ENCODE results near the gene ABCC8. TPM values are rescaled to one million over a fixed set of nuclear protein-coding genes. Genes with fewer than 3 reads are reported as not detected.

Gene ABCC8
- total and polyA plus RNA-seq, 2 donors (not counting 3 experiments of a cell fraction or from before 2014, with no cell fraction given): not detected

DNA sequence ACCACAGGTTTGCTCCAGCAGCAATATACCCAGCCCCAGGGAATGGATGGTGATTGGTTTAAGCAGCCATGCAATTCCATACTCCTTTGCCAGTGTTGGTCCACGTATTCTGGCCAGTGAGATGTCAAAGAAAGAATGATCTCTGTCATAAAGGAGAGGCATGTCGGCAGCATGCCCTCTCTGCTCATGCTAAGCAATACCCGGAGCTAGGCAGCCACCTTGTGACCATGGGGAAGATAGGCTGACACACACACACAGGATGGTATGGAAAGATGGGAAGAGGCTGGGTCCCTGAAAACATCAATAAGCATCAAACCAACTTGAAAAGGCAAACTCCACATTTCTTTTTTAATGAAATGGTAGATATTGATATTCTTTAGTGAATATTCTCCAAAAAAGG, 5.1 kb downstream of the ABCC8 start:
- intact Hi-C loops (cut with micrococcal nuclease): no loop called here
- Histone ChIP-seq H3K36me3 (ENCODE audit: control insufficient read depth in 2 of 2, extremely low read depth in 1 of 2, insufficient read depth in 2 of 2, low read length in 2 of 2) (no peaks in the 10 kb centered on the region), H3K79me2 (ENCODE audit: control insufficient read depth, insufficient read depth, low read length) (no peaks in the 10 kb centered on the region), H2AFZ (ENCODE audit: low read depth, low read length) (no peak overlapping the region), H3K27ac (ENCODE audit: insufficient read depth, low read depth, low read length) (no peak overlapping the region), H3K27me3 (ENCODE audit: control insufficient read depth in 2 of 2, insufficient read depth in 2 of 2, low read length in 2 of 2) (peaks cover 28 to 34% of the 10 kb centered on the region in 2 experiments), H3K4me1 (ENCODE audit: control insufficient read depth, extremely low read depth, insufficient read depth, low read length) (no peaks in the 10 kb centered on the region), H3K9me3 (replicated peaks; ENCODE audit: control insufficient read depth, insufficient read depth, low read length) (no peaks in the 10 kb centered on the region), H3K4me2 (ENCODE audit: insufficient read depth, low read length) (no peak overlapping the region), H3K9me1 (replicated peaks; ENCODE audit: control insufficient read depth, extremely low read depth, insufficient read depth, low read length) (no peaks in the 10 kb centered on the region), H3K4me3 (replicated peaks in 1 of 3; ENCODE audit: insufficient read depth in 1 of 3, low read depth in 1 of 3, low read length in 3 of 3) (no peak overlapping the region), H4K20me1 (replicated peaks; ENCODE audit: control insufficient read depth, extremely low read depth, insufficient read depth, low read length) (no peaks in the 10 kb centered on the region), H3K9ac (replicated peaks; ENCODE audit: extremely low read depth, insufficient read depth, low read length) (no peak overlapping the region)
- dilution Hi-C loops (cut with MboI; ENCODE audit: extremely low pct_ligation_motif_present, low sequenced_read_pairs): no loop called here
- ChIA-PET CTCF (no interaction called here), POLR2A (no interaction called here)
- no peak for FAIRE-seq
- no TSS peak for BruUV-seq (replicated peaks)
- TF ChIP-seq FOS (IDR thresholded peaks at IDR 0.05; ENCODE audit: borderline replicate concordance, insufficient read depth, low read length) (no peak), EZH2 (IDR thresholded peaks at IDR 0.05; ENCODE audit: borderline replicate concordance, low read depth, low read length, severe bottlenecking) (no peak), MYC (IDR thresholded peaks at IDR 0.05; ENCODE audit: low read depth, low read length) (no peak), POLR2A (IDR thresholded peaks at IDR 0.05; ENCODE audit: low read depth, low read length) (no peak), JUN (IDR thresholded peaks at IDR 0.05; ENCODE audit: borderline replicate concordance, insufficient read depth, insufficient read length, low read depth) (no peak), POLR2AphosphoS5 (IDR thresholded peaks at IDR 0.05; ENCODE audit: insufficient read depth, low read depth, low read length) (no peak), GATA2 (IDR thresholded peaks at IDR 0.05; ENCODE audit: insufficient read depth, insufficient read length, low read depth, low read length) (no peak)
- TF ChIP-seq, protein P1, sequence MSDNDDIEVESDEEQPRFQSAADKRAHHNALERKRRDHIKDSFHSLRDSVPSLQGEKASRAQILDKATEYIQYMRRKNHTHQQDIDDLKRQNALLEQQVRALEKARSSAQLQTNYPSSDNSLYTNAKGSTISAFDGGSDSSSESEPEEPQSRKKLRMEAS (IDR thresholded peaks at IDR 0.05; ENCODE audit: insufficient read depth, insufficient read length): no peak
- TF ChIP-seq, protein P2, sequence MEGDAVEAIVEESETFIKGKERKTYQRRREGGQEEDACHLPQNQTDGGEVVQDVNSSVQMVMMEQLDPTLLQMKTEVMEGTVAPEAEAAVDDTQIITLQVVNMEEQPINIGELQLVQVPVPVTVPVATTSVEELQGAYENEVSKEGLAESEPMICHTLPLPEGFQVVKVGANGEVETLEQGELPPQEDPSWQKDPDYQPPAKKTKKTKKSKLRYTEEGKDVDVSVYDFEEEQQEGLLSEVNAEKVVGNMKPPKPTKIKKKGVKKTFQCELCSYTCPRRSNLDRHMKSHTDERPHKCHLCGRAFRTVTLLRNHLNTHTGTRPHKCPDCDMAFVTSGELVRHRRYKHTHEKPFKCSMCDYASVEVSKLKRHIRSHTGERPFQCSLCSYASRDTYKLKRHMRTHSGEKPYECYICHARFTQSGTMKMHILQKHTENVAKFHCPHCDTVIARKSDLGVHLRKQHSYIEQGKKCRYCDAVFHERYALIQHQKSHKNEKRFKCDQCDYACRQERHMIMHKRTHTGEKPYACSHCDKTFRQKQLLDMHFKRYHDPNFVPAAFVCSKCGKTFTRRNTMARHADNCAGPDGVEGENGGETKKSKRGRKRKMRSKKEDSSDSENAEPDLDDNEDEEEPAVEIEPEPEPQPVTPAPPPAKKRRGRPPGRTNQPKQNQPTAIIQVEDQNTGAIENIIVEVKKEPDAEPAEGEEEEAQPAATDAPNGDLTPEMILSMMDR (IDR thresholded peaks at IDR 0.05; ENCODE audit: extremely low read depth in 1 of 2, insufficient read depth in 1 of 2, low read depth in 1 of 2, low read length in 2 of 2): no peak
- no peak for DNase-seq (ENCODE audit: low read depth, low spot score)

All from endothelial cell of umbilical vein (primary cell).